Embryonic facial prominence (tissue), 1 donor: ENCODE results near the gene CCL19.
A peak's percentile ranks its signal among the peaks of the same experiment; 100 is the strongest.

ENCODE experiments used
- DNase-seq: peaks from one replicate; pipeline ENCODE4 v3.0.0-alpha.2; 2016; ENCODE audit errors: extremely low spot score

CCL19 gene

GRCh38 chr9:34694811-34695210 lies 3.7 kb upstream of the CCL19 start:
- DNase-seq = no peak

- DNase-seq = no peak
Measured at GRCh38 chr9:34693560-34693959, 2.5 kb upstream of the CCL19 start.

DNA sequence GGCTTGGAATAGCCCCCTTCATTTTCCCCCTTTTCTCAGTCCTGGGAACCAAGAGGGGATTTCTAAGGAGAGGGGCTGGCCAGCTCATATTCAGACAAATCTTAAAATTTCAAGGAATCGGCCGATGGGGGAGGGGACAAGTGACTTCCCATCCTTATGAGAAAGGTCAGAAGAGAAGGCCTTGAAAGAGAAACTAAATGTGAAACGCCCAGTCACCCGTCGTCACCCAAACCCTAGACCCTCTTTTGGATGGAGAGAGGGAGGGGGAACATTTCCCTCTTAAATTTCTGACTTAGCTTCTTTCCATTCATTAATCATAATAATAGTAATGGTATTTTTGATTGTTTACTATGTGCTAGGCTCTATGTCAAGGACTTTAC lies 850 bp upstream of the CCL19 start:
- no peak for DNase-seq

DNA sequence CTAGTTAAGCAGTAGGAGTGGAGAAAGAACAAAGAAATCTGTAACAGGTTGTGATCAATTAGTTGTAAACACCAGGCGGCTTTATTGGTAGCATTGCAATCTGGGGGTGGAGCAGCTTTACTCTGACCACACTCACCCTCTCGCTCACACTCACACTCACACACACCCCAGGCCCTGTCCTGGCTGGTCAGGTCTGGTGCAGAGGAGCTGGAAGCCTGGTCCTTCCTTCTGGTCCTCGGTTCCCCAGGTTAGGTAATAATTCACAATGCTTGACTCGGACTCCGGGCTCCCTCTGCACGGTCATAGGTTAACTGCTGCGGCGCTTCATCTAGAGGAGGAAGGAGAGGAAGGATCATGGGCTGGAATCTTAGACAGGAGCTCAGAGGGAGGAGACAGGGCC lies 1.6 kb downstream of the CCL19 start:
- DNase-seq = no peak

GRCh38 chr9:34689116-34689470 lies 2.0 kb downstream of the CCL19 start:
- DNase-seq = no peak

- DNase-seq = no peak
Measured at GRCh38 chr9:34688329-34689115, 2.6 kb downstream of the CCL19 start.

DNA sequence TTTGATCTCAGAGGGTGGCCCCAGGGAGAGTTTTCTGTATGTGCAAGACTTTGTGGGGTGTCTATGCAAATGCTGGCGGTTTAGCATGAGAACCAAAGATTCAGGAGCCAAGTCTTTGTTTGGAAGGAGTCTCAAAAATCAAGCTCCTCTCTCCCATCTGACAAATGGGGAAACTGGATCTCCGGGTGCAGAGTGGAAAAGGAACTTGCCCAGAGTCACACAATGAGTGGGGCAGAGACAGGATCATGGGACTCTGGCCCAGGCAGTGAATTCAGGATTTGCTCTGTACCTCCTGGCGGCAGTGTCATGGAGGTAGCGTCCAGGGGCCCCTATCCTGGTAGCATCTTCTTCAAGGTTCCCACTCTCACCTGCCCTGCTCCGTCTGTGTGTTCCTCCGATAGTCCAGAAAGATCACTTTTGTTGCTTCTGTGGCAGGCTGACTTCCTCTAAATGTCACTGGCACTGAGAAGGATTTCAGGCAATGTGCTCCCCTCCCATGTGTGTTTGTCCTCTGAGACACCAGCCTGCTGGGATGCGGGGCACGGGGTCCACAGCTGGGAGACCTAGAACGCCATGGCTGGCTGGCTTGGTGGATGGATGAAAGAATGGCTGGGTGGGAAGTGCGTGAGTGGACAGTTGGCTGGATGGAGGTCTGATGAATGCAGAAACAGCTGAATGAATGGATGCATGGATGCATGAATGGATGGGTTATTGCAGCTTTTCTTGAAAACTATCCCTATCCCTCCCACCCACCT lies 3.6 kb downstream of the CCL19 start:
- no peak for DNase-seq

DNA sequence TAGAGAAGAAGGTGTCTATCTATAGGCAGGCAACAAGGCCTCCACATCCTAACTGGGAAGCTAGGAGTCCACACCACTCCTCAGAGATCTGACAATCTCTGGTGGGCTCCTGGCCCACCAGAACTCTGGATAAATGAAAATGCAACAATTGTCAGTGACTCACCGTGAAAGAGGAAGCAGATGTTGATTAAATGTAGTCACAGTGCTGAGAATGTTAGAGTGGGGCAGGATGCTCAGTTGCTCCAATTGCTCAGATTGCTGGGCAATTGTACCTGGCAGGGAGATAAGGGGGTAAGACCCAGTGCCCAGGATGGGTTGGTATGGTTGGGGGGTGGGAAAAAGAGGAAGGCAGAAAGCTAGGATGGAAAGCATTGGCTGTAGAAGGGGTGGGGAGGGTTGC lies 4.3 kb downstream of the CCL19 start:
- DNase-seq = no peak

GRCh38 chr9:34686231-34686630 lies 4.8 kb downstream of the CCL19 start:
- no peak for DNase-seq

GRCh38 chr9:34685591-34685990 lies 5.5 kb downstream of the CCL19 start:
- DNase-seq = no peak

DNA sequence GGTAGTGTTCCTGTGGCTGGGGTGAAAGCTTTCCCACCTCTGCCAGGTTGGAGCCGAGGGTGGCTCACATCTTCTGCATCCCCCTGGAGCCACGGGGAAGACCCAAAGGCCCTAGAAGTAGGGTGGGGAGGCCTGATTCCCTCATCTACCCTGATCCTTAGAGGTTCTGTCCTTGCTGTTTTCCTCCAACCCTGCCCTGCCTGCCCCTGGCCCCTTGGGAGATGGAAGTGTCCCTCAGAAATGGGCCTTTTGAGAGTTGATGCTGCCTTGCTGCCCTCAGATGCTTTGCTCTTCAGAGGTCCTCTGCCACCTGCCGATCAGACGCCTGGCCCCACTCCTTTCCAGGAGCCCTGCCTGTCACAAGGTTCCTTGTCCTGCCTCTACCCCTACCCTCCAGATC lies 6.3 kb downstream of the CCL19 start:
- DNase-seq = no peak

DNA sequence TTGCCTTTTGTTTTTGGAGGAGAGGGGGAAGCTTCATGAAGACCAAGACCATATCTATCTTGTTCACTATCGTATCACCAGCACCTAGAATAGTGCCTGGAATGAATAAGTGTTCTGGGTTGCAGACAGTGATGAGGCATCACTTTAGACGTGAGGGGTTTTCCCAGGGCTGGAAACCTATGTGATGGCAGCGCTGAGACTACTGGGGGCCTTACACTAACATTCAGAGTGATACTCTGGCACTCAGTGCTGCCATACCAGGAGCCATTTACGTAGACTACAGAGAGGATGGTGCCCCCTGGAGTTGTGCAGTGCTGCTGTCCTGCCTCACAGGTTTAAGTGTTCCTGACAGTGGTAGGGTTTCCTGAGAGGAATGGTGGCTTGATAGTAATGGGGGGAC lies 6.9 kb downstream of the CCL19 start:
- DNase-seq = no peak

GRCh38 chr9:34675869-34676268 lies 15.2 kb downstream of the CCL19 start:
- DNase-seq = no peak

DNA sequence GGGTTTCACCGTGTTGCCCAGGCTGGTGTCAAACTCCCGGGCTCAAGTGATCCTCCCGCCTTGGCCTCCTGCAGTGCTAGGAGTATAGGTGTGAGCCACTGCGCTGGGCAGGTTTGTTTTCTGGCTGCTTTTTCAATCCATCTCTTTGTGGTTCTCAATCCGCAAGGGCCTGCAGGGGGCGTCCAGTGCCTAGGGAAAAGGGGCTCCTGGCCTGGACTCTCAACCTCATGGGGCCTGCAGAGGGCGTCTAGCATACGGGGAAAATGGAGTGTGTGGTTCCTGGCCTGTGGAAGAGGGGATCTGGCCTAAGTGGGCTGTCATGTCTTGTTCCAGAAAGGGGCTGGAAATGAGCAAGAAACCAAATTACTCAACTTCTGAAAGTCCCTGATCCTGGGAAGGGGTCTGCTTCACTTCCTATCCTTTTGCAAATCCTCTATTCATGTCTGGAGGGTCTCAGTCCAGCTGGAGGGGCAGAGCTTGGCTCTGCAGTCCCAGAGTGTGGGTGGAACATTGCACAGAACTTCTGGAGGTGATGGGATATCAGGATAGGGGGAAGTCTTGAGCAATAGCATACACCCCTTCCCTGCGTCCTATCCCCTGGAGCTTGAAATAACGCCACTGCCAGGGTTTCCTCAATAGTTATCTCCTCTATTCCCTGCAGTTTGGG lies 15.9 kb downstream of the CCL19 start:
- no peak for DNase-seq

- no peak for DNase-seq
Measured at GRCh38 chr9:34674440-34674839, 16.6 kb downstream of the CCL19 start.

GRCh38 chr9:34671307-34671706 lies 19.8 kb downstream of the CCL19 start:
- DNase-seq = no peak

DNA sequence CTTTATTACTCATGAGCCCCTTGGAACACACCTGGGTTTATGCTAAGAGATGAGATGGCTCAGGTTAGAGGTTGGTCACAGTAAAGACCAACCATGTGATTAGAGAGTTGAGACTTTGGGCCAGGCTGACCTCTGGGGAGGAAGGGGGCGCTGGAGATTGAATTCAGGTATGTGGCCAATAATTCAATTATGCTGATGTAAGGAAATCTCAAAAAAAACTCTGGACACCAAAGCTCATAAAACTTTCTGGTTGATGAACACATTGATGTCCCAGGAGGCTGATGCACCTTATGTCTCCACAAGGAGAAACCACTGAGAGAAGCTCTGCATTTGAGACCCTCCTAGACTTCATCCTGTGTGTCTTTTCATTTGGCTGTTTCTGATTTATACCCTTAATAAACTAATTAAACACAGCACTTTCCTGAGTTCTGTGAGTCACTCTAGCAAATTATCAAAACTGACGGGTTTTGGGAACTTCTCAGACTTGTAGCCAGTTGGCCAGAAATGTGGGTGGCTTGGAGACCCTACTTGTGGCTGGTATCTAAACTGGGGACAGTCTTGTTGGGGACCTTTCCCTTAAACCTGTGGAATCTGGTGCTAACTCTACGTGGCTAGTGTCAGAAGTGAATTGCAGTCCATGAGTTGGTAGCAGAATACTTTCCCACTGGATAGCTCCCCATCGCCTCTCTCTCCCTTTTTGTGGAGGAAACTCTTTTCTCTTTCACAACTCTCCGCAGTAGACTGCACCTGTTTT lies 21.1 kb downstream of the CCL19 start:
- DNase-seq = no peak

DNA sequence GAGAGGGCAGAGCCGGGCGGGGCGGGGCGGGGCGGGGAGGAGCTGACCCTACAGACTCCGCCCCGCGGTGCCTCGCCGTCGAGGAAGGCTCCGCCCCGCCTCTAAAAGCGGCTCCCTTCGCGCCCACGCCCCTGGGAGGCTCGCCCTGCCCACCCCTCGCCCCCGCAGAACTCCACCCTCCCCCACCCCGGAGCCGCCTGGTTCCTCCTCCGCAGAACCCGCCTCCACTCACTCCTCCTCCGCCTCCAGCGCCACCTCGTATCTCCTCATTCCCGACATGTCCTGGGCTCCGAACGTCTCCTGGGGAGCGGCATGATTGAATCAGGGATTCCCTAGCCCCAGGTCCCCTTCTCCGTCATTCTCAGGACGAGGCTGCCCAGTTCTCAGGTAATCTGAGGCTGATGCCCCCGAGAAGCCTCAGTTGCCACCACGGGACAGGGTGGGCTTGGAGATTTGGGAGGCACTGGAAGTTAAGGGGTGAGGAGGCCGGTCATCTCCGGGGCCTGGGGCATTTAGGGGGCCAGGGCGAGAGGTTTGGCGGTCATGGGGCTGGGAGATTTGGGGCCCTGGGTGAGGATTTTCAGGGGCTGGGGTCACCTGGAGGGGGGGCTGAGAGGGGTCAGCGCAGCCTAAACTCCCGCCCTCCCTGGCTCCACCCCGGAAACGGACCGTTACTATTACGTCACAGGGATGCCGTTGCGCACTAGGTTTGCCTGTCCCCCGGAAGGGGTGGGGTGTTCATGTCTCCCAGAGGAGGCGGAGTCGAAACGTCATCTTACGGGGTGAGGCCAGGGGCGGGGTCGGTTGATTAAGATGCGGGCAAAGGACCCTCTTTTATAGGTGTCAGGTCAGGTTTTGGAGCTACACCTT lies 25.5 kb downstream of the CCL19 start:
- DNase-seq = peak; percentile 95

- DNase-seq = no peak
Measured at GRCh38 chr9:34665067-34665380, 26.1 kb downstream of the CCL19 start.

- DNase-seq = no peak
Measured at GRCh38 chr9:34664281-34665066, 26.6 kb downstream of the CCL19 start.

DNA sequence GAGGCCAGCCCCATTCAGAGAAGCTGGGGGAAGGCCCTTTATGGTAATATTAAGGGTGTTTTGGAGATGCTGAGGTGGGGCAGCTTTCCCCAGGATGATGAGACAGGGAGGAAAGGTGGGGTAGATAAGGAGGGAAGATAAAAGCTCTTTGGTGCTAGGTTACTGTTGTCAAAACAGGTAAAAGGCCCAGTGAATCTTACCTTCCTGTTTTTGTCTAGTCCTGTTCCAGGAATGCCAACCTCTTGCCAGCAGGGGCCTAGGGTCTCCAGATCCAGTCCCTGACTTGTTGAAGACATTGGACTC lies 27.8 kb downstream of the CCL19 start:
- no peak for DNase-seq
